NCI-H524 (cell line): ENCODE data around the gene SPG11.
"Not testable (repeated sequence)": the region's sequence is repeated elsewhere in the genome, so short reads cannot be mapped to it uniquely, and the experiment has no call there.

Experiments used
- DNase-seq, 2 experiments: peaks; one replicate each; lab custom pipeline; 2025; lab: John Stamatoyannopoulos, UW

Gene SPG11

DNA sequence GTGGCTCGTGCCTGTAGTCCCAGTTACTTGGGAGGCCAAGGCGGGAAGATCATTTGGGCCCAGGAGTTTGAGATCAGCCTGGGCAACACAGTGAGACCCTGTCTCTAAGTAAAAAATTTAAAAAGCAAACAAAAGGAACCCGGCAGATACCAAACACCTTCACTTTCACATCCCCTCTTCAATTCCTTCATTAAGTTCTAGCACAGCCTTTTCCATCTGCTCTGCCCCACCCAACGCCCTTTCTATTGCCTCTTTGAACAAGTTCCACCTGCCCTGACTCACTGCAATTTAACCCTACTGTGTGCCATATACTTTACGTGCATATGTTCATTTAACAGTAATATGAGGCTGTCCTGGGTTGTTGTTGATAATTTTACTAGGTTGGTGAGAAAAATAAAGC lies 12.4 kb upstream of the SPG11 start:
- DNase-seq, result no peak

GRCh38 chr15:44673639-44674038 lies 10.2 kb upstream of the SPG11 start:
- no peak for DNase-seq

DNA sequence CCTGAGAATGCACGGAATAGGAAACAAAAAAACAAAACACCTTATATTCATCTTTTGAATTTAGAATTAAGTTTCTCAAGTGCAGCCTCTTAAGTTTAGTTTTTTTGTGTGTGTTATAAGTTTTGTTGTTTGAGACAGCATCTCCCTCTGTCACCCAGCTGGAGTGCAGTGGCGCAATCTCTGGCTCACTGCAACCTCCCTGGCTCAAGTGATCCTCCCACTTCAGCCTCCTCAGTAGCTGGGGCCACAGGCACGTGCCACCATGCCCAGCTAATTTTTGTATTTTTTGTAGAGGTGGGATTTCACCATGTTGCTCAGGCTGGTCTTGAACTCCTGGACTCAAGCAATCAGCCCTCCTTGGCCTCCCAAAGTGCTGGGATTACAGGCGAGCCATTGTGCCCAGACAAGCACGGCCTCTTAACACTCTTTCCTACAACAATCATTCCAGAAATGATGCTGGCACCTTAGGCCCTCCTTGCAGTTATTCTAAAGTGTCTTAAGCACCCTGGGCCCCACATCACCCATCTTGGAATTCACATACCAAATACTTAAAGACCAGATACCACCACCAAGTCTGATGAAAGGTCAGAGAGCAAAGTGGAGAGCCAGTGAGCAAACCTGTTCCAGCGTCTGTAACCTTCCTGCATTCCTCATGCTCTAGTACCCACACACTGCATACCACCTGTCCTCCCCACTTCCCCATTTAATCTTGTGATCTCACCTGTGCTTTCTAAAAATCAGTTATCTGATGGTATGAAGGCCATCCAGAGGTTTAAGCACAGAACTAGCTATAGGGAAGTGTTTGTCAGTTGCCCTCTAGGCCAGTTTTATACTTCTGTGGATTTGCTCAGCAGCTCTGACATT lies 6.9 kb upstream of the SPG11 start:
- DNase-seq, result no peak

DNA sequence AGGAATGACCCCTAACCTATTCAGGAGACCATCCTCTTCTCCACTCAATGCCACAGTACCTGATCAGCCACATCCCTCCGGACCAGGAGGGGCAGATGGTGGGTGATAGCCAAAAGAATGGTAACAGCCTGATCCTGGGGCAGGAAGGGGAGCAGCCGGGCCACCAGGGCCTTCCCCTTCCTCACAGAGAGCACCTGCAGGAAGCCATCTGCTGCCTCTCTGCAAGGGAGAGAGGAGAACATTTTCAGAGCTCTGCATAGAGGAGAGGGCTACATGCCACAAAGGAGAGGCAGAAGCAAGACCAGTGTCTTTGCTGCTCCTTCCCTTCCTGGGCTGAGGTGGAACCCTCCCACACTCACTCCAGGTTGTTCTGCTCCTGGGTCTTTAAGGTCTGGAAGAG lies 5.5 kb upstream of the SPG11 start:
- DNase-seq, result peak in 1 of 2 experiments; percentile 25

DNA sequence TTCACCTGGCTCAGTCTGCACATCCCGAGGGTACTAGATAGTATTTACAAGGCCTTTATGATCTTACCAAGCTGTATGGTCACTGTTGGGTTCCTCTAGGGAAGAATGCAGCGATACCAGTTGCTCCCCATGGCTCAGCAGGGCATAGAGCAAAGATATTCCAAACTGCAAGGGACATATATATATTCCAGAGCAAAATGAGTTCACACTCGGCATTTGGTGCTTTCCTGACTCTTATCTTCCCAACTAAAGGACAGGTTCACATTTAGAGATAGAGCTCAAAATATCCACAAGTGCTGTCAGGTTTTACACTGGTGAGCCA lies 3.5 kb upstream of the SPG11 start:
- DNase-seq, result no peak

DNA sequence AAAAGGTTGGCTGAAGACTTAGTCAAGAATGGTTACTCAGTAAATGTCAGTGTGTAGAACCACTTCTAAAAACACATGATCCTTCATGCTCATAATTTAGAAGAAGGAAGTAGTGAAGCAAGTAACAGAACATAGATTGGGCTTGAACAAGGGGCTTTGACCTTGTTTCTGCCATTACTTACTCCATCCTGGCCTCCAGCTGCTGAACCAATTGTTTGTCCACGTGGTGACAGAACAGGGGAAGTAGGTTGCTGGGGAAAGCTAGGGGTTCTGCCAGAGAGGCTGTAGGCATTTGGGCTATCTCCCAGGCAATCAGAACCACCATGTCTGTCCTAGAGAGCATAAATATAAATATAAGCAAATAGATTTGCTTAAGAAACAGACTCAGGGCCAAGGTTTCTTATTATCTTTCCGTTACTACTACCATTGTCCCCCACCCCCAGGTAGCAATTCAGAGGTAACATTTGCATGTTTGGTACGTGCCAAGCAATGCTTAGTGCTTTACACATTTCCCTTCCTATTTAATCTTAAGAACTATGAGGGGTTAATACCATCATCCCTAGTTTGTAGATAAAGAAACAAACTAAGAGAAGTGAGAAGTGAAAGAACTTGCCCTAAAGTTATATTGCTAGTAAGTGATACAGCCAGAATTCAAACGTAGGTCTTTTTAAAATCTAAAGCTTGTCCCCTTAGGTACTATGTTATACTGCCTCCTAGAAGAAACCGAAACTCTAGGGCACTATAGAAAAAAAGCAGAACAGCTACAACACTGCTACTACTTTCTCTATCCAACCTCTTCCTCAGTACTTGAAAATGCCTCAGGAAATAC lies 3.0 kb upstream of the SPG11 start:
- DNase-seq, result no peak

DNA sequence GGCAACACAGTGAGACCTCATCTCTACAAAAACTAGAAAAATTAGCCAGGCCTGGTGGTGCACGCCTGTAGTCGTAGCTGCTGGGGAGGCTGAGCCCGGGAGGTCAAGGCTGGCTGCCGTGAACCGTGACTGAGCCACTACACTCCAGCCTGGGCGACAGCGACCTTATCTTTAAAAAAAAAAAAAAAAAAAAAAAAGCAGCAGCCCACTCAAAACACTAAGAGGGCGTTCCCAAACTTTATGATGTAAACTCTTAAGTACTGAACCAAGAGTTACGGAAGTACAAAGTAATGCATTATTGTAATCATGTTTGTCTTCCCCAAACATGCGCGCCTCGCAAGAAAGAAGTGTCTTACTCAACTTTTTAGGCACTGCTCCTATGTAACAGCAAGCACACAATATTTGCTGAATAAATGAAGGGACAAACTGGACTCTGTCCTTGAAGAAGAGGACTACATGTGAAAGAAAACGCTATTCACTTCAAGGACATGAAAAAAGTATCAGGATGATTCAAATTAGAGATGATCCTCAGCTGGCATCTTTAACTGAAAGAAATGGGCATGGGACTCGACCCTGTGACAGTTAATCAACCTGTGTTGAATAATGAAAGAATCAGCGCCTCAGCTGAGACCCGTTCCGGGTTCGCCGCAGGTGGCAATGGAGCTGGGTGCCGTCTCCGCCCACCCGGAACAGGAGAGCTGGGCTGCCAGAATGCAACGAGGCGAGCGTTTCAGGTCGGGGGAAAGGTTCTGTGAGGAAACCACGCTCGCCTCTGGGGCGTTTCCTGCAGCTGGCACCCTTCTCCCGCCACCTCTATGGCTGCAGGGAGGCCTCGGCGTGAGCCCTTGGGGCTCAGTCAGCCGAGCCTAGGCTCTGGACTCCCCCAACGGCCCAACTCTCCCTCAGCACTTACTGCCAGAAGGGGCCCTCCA lies 718 bp downstream of the SPG11 start:
- peak; percentile 37 to 64 for DNase-seq

- DNase-seq, result no peak
Measured at GRCh38 chr15:44661576-44661975, 1.9 kb downstream of the SPG11 start.

- no peak for DNase-seq
Measured at GRCh38 chr15:44659056-44659455, 4.4 kb downstream of the SPG11 start.

DNA sequence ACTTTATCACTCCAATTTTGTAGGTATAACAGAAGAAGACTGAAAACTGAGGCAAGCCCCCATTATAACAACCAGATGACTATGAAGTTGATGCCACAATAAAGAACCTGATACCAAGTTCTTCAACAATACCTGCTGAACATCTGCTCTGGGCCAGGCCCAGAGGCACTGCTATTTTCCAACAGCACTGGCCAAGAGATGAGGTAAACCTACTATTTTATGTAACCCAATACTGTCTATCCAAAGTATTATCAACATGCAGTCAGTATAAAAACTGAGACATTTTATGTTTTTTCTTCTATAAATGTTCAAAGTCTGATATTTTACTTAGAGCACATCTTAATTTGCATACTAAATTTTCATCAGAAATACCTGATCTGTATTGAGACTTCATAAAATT lies 6.1 kb downstream of the SPG11 start:
- DNase-seq, result no peak

GRCh38 chr15:44656913-44657312 lies 6.5 kb downstream of the SPG11 start:
- no peak for DNase-seq

- DNase-seq, result no peak
Measured at GRCh38 chr15:44656298-44656697, 7.2 kb downstream of the SPG11 start.

DNA sequence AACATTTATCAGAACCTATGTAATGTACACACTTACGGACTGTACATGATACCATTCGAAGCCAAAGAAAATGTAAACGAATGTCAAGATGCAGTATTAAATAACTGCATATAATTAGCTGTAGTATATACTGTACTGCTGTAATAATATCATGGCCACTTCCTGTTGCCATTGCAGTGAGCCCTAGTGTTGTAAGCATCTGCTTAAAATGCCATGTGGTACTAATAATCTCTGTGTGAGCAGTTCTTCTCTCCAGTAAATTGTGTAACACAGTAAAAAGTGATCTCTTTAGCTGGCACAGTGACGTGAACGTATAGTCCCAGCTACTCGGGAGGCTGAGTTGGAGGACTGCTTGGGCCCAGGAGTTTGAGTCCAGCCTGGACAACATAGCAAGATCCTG lies 8.6 kb downstream of the SPG11 start:
- no peak for DNase-seq

DNA sequence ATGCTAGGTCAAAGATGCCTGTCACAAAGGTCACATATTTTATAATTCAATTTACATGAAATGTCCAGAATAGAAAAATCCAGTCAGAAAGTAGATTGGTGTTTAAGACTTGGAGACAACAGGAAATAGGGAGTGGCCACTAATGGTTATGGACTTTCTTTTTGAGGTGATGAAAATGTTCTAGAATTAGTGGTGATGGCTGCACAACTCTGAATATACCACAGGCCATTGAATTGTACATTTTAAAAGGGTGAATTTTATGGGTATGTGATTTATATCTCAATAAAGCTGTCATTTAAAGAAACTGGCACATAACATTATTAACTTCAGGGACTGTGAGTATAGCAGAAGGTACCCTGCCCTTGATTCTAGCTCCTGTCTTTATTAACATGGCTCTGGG lies 15.8 kb downstream of the SPG11 start:
- DNase-seq, result no peak

DNA sequence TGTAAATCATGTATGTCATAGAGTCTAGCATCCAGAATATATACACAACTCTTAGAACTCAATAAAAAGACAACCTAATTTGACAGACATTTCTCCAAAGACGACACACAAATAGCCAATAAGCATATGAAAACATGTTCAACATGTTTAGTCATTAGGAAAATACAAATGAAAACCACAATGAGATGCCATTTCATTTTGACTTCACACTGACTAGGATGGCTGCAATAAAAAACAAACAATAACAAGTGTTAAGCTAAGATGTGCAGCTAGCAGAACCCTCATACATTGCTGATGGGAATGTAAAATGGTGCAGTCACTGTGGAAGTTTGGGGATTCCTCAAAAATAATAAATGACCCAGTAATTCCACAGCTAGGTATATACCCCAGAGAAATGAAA lies 16.4 kb downstream of the SPG11 start:
- no peak for DNase-seq

DNA sequence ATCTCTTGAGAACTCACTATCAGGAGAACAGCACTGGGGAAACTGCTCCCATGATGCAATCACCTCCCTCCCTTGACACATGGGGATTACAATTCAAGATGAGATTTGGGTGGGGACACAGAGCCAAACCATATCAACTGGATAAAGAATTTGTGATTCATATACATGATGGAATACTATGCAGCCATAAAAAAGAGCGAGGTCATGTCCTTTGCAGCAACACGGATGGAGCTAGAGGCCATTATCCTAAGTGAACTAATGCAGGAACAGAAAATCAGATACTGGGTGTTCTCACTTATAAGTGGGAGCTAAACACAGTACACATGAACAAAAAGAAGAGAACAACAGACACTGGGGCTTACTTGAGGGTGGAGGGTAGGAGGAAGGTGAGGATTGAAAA lies 17.0 kb downstream of the SPG11 start:
- no peak for DNase-seq

DNA sequence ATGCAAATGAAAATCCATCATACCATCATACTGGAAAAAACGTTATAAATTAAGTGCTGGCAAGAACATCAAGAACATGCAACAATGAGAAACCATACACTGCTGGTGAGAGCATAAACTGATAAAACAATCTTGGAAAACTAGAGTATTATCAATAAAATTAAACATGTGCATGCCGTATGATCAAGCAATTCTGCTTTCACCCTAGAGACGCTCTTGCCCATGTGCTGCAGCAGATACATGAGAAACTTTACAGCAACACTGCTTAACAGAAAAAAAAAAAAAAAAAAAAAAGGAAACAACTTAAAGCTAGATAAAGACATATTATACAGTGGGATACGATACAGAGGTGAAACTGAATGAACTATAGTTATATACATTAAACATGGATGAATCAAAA lies 21.8 kb downstream of the SPG11 start:
- no peak for DNase-seq

DNA sequence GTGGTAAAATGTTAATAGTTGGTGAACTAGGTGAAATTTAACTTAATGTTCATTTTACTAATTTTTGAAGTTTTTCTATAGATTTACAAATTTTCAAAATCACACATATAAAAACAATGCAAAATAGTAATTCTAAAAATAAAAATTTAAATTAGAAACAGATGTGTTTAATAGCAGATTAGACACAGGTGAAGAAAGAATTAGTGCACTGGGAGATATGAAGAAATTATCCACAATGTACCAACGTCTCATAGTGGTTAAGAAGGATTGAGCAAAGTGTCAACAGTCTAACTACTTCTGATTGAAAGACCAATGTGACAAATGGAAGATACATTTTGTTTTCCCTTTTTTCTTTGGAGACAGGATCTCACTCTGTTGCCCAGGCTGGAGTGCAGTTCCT lies 26.5 kb downstream of the SPG11 start:
- DNase-seq, result no peak

- DNase-seq, result no peak
Measured at GRCh38 chr15:44633603-44634002, 29.9 kb downstream of the SPG11 start.

DNA sequence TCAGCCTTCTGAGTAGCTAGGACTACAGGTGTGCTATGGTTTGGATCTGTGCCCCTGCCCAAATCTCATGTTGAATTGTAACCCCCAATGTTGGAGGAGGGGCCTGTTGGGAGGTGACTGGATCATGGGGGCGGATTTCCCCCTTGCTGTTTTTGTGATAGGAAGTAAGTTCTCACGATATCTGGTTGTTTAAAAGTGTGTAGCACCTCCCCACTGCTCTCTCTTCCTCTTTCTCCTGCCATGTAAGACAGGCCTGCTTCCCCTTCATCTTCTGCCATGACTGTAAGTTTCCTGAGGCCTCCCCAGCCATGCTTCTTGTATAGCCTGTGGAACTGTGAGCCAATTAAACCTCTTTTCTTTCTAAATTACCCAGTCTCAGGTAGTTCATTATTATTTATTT lies 38.2 kb downstream of the SPG11 start:
- DNase-seq, result not testable (repeated sequence)

GRCh38 chr15:44623178-44623577 lies 40.3 kb downstream of the SPG11 start:
- DNase-seq, result no peak

DNA sequence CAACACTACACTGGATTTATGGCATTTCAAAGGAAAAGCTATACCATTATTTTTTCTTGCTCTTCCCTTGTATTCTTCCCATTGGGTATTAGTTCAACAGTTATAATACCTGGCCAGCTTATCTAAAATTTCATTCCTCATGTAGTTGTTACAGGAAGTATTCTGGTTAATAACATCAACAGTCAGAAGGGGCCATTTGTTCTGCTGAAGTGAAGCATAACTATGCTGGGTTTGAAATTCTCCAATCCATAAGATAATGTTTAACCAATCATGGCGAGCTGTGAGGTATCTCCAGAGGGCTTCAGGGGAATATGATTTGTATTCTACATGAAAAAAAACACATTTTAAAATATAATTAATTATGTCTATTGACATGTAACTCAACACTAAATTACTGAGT lies 43.4 kb downstream of the SPG11 start:
- no peak for DNase-seq
